ENCODE data around the gene LTB4R2.
A peak's percentile ranks its signal among the peaks of the same experiment; 100 is the strongest.

The LTB4R2 gene

DNA sequence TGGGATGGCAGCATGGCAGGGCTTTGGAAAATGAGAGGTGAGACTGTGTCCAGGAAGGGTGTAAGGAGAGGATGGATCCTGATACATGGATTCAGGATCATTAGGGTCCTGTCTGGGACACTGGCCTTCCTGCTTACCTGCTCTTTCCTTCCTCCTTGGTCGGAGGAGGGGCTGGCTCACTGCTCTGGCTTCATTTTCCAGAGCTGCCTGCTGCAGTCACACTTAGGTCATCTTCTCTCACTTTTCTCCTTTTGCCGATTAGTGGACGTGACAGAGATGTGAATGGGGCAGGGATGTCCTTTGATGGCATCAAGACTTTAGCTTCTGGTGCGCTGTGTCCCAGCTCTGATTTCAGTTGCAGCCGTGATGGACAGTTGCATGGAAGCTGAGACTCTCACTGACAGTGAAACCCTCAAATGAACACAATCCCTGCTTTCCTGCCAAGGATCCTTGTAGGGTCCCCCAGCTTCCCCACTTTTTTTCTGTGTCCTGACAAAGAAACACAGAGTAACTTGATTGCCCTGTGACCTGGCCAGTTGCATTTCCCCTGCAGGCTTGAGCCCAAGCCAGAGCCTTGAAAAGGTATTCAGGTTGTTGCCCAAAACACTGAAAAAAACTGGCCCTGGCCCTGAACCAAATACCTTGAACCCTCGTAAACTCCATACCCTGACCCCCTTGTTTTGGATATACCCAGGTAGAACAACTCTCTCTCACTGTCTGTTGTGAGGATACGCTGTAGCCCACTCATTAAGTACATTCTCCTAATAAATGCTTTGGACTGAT is 1.4 kb upstream of the LTB4R2 start:
- POLR2A ChIA-PET, result interaction anchor here (0.8 to 1.2 kb wide), 4 partner anchors 9 to 133 kb away, joined by 3 to 5 read pairs (median 4); partner anchors contain the start of genes DHRS1, NOP9 and TINF2
- DNase-seq (ENCODE audit: extremely low spot score), result no peak
- CTCF ChIA-PET, result interaction anchor here (0.7 to 10.4 kb wide), 56 partner anchors 8 to 719 kb away, joined by 3 to 155 read pairs (median 6); partner anchors contain the start of genes ADCY4, CBLN3, CHMP4A and DHRS1
- peak; percentile 9 for TF ChIP-seq CTCF (IDR thresholded peaks at IDR 0.05; ENCODE audit: control extremely low read depth, extremely low read depth, low read depth, missing control alignments)

DNA sequence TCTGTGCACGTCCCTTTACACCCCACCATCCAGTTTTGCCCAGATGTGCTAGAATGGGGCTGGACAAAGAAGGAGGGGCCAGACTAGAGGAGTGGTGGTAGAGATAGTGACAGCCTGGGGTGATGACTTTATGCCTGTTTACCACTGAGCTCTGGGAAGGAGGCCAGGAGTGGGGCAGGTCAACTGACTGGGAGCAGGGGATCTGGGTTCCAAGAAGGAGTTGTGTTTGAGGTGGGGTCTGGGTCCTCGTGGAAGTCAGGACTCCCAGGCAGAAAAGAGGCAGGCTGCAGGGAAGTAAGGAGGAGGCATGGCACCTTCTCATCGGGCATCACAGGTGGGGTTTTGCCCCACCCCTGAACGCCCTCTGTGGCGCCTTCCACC is 315 bp downstream of the LTB4R2 start:
- ChIA-PET CTCF (interaction anchor here (0.7 to 10.4 kb wide), 16 partner anchors 9 to 253 kb away, joined by 3 to 155 read pairs (median 16); partner anchors contain the start of genes ADCY4, CBLN3, DHRS1 and IRF9), POLR2A (interaction anchor here (1.1 to 1.5 kb wide), 2 partner anchors 30 to 122 kb away, joined by 3 read pairs; no protein-coding TSS in a partner anchor)
- no peak for DNase-seq (ENCODE audit: extremely low spot score)
- no peak for TF ChIP-seq CTCF (IDR thresholded peaks at IDR 0.05; ENCODE audit: control extremely low read depth, extremely low read depth, low read depth, missing control alignments)

- peak; percentile 65 for DNase-seq (ENCODE audit: extremely low spot score)
- ChIA-PET POLR2A (interaction anchor here (1.1 to 1.5 kb wide), 2 partner anchors 30 to 121 kb away, joined by 3 read pairs; no protein-coding TSS in a partner anchor), CTCF (interaction anchor here (0.7 to 10.4 kb wide), 15 partner anchors 8 to 150 kb away, joined by 3 to 155 read pairs (median 12); partner anchors contain the start of genes ADCY4, CBLN3, DHRS1 and IRF9)
- peak; percentile 58 for TF ChIP-seq CTCF (IDR thresholded peaks at IDR 0.05; ENCODE audit: control extremely low read depth, extremely low read depth, low read depth, missing control alignments)
Observed at GRCh38 chr14:24310646-24311604, 985 bp downstream of the LTB4R2 start, which contains the start of gene LTB4R. LTB4R (plus strand) TSS chr14:24311502; CDS start chr14:24315652, 4,150 bp downstream.

DNA sequence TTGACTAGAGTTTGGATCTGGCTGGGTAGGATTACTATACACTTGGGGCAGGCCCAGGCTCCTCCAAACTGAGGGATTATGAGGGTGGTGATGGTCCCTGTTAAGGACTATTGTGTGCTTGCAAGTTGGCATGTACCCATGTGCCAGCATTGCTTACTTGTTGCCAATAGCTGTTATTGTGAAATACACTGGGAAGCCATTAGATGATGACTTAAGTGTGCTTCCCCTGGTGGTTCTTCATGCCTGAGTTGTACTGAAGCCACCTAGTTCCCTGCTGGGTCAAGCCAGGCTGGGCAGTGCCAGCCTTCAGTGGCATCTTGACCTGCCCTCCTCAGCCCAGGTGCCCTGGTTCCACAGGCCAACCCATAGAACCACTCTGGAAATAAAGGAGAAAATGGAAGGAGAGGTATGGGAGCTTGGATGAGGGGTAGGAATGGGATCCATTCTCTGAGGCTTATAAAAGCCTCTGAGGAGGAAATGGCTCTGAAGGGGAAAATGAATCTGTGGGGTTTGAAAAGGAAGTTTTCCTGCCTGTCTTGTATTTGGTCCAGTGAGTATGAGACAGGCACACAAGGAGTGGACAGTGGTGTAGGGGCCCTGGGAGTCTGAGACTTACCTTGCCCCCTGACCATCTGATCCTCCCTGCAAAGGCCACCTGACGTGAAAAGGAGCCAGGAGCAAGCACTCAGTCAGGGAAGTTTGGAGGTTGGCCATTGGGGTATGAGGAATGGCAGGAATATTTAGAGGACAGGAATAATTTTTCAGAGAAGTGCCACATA is 2.1 kb downstream of the LTB4R2 start:
- no peak for DNase-seq (ENCODE audit: extremely low spot score)
- ChIA-PET POLR2A (no interaction called here), CTCF (interaction anchor here (1.2 to 10.4 kb wide), 7 partner anchors 14 to 129 kb away, joined by 3 to 155 read pairs (median 72); partner anchors contain the start of genes ADCY4, CBLN3, DHRS1 and KHNYN)
- TF ChIP-seq CTCF (IDR thresholded peaks at IDR 0.05; ENCODE audit: control extremely low read depth, extremely low read depth, low read depth, missing control alignments), result no peak

DNA sequence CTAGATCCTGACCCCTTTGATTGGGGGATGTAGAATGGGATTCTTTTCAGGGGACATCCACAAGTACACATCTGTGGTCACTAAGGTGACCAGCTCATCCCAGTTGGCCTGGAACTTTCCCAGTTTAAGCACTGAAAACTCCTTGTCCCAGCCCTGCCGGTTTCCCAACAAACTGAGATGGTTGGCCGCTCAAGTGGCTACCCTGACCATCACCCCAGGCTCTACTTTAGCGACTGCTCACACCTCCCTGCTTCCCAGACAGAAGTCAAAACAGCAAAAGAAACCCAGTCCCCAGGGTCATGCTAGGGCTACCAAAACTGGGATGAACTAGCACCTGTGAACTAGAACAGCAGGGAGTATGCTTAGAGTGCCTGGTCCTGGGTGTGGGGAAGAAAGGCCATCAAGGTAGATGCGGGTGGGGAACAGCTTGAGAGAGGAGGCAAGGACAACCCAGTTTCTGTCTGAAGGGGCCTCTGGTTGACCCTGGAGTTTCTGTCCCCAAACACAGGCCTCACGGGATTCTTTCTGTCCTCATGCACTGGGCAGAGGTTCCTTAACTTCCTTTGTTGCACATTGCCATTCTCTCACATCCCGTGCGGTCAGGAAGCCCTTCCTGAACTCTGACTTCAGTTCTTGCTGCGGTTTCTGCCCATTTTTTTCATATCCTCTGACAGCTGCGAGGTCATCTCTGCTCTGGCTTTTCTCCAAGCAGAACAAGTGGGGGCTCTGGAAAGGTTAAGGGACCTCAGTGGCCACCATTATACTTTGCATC is 3.0 kb downstream of the LTB4R2 start:
- DNase-seq (ENCODE audit: extremely low spot score), result no peak
- TF ChIP-seq CTCF (IDR thresholded peaks at IDR 0.05; ENCODE audit: control extremely low read depth, extremely low read depth, low read depth, missing control alignments), result no peak
- ChIA-PET CTCF (interaction anchor here (0.8 to 10.4 kb wide), 6 partner anchors 14 to 120 kb away, joined by 3 to 155 read pairs (median 93); partner anchors contain the start of genes ADCY4, CBLN3, DHRS1 and KHNYN), POLR2A (no interaction called here)
